HG02678 (cell line): ENCODE measurements around the gene C2orf49.

ENCODE experiments used
- ATAC-seq: cut with Tn5 transposase; IDR thresholded peaks from one replicate; pipeline ENCODE4 v1.9.1; 2021; ENCODE audit warnings: mild to moderate bottlenecking, moderate library complexity; ENCODE audit not compliant: unreplicated experiment

C2orf49 gene

DNA sequence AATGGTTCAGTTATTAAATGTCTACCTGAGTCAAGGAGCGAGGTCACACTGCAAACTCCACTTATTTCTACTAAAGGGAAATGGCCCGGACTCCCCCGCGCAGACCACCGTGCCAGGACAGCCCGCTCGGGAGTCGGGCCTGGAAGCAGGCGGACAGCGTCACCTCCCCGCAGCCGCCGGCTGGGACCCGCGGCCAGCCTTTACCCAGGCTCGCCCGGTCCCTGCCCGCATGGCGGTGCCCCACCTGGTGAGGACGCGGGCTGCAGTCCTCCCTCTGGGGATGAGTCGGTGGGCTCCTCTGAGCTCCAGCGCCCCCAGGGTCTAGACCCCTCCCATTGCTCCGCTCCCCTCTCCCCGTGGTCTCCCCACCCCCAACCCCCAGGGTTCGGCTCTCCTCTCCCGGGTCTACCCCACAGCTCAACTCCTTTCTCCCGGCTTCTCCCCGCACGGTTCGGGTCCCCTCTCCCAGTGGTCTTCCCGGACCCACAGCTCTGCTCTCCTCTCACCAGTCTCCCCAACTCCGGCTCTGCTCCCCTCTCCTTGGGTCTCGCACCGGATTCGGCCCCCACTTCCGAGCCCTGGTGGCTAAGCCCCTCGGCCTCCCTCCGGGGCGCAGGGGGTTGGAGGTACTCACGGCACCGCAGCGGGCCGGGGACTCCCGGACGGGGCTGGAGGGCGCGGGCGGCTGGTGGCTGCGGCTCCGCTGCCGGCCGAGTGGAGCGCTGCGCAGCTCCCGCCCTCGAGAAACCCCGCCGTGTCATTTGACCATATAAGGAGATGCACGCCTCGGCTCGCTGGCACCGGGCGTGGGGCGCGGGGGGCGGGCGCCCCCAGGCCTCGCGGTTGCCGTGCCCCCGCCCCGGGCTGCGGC is 61.2 kb downstream of the C2orf49 start, which contains the start of gene FHL2:
TSS of gene FHL2 (minus strand) at position 716 of the 871 bp plus-strand sequence. CDS start 12,535 bp downstream, outside the sequence.
- ATAC-seq: peak; percentile 100
